Erythroblast (primary cell): ENCODE data around the gene RFC5.

Experiments used
- GATA1 ChIP-seq: IDR thresholded peaks from 2 replicates; pipeline ENCODE4 v1.6.1; 2011; ENCODE audit warnings: low read depth, mild to moderate bottlenecking, control low read depth, low read length, moderate library complexity
- POLR2A ChIP-seq: IDR thresholded peaks from 2 replicates; pipeline ENCODE4 v1.6.1; 2011; ENCODE audit warnings: mild to moderate bottlenecking, low read length

DNA sequence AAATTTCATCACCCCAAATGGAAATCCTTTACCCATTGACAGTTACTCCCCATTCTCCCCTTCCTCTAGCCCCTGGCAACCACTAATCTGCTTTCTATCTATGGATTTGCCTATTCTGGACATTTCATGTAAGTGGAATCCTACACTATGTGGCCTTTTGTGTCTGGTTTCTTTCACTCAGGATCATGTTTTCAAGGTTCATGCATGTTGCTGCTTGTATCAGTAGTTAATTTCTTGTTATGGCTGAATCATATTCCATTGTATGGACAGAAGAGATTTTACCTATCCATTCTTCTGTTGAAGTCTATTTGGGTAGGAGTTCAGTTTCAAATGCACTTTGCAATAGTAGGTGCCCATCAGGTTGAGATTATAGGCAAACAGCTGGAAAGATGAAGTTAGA is 1.4 kb downstream of the RFC5 start:
- TF ChIP-seq POLR2A (no peak), GATA1 (no peak)
